Upper lobe of left lung (tissue), 6 donors: ENCODE data around the gene GINS1. TPM values are rescaled to one million over a fixed set of nuclear protein-coding genes. Genes with fewer than 3 reads are reported as not detected.

ENCODE experiments used
- ATAC-seq, 2 donors: fragments of 200-7000 bp; cut with Tn5 transposase; one replicate each; pipeline ENCODE4 v1.9.1; 2022; ENCODE audit warnings: mild to moderate bottlenecking in 2 of 2, moderate library complexity in 2 of 2; ENCODE audit not compliant: low FRiP score in 2 of 2
- DNase-seq, 2 donors: peaks; one replicate each; pipeline ENCODE4 v3.0.0-alpha.2; 2019 to 2020
- H3K27ac ChIP-seq, 4 donors: fragments of 200-600 bp; sonication (generic); one replicate each; pipeline ENCODE4 v1.5.1; 2016 to 2019
- H3K27me3 ChIP-seq, 4 donors: fragments of 200-600 bp; sonication (generic); one replicate each; pipeline ENCODE4 v1.5.1; 2017 to 2019
- H3K36me3 ChIP-seq, 4 donors: fragments of 200-600 bp; sonication (generic); one replicate each; pipeline ENCODE4 v1.5.1; 2016 to 2019
- H3K4me1 ChIP-seq, 4 donors: fragments of 200-600 bp; sonication (generic); one replicate each; pipeline ENCODE4 v1.5.1; 2018 to 2019
- H3K4me3 ChIP-seq, 4 donors: fragments of 200-600 bp; sonication (generic); one replicate each; pipeline ENCODE4 v1.5.1; 2017 to 2019; ENCODE audit warnings: mild to moderate bottlenecking in 2 of 4, moderate library complexity in 1 of 4
- H3K9me3 ChIP-seq, 4 donors: fragments of 200-600 bp; sonication (generic); one replicate each; pipeline ENCODE4 v1.5.1; 2018 to 2019
- CTCF ChIP-seq, 6 experiments: fragments of 450-650 bp in 4 of 6; fragments of 200-600 bp in 2 of 6; sonication (generic) in 2 of 6; IDR thresholded peaks; one replicate each; pipeline ENCODE4 v1.5.1; 2016 to 2019; ENCODE audit warnings: antibody characterized with exemption in 6 of 6
- EP300 ChIP-seq, 4 donors: sonication (generic); formaldehyde crosslinking; IDR thresholded peaks; one replicate each; pipeline ENCODE4 v1.5.1; 2017; ENCODE audit warnings: antibody characterized with exemption in 4 of 4, control low read depth in 2 of 4
- POLR2A ChIP-seq, 4 donors: fragments of 450-650 bp; IDR thresholded peaks; one replicate each; pipeline ENCODE4 v1.5.1; 2016 to 2017; ENCODE audit warnings: antibody characterized with exemption in 4 of 4, mild to moderate bottlenecking in 2 of 4
- POLR2AphosphoS5 ChIP-seq, 2 donors: sonication (generic); formaldehyde crosslinking; IDR thresholded peaks; one replicate each; pipeline ENCODE4 v1.5.1; 2017; ENCODE audit warnings: antibody characterized with exemption in 2 of 2
- WGBS, 2 donors: methylation state at CpG; one replicate each; pipeline ENCODE4 v1.1.5; 2017 to 2018; 5-methylcytosine and 5-hydroxymethylcytosine counted together
- total RNA-seq, 6 donors: library from RNA; depleted of rRNA in 4 of 6; stranded (reverse); fragments of >200 nt in 4 of 6; gene quantifications; one replicate each; pipeline versions ENCODE4 v1.1.0 to v1.2.1, GENCODE V29; 2016 to 2021
- donor health status: DM: no; HTN: no; CAD: no; lungs with moderate emphysema.
- donor health status: DM: no; HTN: yes; CAD: no; lungs with severe emphysema.

Gene GINS1
- total RNA-seq, 6 donors from 2014 or later: under 0.01 to 1.8 (median 0.77) TPM

DNA sequence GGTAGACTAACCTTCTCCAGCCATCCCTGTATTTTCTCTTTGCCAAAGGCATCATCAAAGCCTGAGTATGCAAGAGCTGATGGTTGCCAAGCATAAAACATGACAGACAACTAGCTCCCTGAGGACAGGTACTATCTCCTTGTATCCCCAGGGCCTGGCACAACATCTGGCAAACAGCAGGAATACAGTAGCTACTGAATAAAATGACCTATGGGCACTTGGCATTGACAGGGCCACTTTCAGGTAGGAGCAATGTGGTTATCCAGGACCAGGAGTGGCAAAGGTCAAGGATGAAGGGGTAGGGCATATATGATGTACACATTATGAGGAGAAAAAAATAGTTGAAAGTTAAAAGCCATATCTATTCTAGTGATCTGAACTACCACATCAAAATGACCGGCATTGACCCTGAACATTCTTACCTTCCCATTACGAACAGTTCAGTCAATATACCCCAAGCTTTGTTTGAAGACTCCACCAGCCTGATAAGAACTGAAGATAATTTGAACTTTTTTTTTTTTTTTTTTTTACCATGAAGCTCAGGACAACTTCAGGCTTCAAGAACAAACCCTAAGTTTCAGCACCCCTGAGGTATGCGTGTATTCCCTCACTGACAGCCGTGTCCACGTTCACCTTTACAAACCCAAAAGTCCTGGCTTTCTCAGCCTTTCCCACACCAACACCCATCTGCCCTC, 29.1 kb upstream of the GINS1 start:
- Histone ChIP-seq H3K4me3 (no peak overlapping the region), H3K27ac (no peak overlapping the region), H3K36me3 (no peaks in the 10 kb centered on the region), H3K9me3 (no peaks in the 10 kb centered on the region), H3K27me3 (no peaks in the 10 kb centered on the region), H3K4me1 (no peaks in the 10 kb centered on the region)
- ATAC-seq (no peak), DNase-seq (no peak)
- no peak for TF ChIP-seq CTCF (IDR thresholded peaks at IDR 0.05)
- no peak for TF ChIP-seq POLR2AphosphoS5 (IDR thresholded peaks at IDR 0.05)
- TF ChIP-seq POLR2A (IDR thresholded peaks at IDR 0.05): no peak
- TF ChIP-seq EP300 (IDR thresholded peaks at IDR 0.05): no peak
- WGBS, 2 donors: 96 to 97% methylated on average over 5 of the region's 5 CpGs

DNA sequence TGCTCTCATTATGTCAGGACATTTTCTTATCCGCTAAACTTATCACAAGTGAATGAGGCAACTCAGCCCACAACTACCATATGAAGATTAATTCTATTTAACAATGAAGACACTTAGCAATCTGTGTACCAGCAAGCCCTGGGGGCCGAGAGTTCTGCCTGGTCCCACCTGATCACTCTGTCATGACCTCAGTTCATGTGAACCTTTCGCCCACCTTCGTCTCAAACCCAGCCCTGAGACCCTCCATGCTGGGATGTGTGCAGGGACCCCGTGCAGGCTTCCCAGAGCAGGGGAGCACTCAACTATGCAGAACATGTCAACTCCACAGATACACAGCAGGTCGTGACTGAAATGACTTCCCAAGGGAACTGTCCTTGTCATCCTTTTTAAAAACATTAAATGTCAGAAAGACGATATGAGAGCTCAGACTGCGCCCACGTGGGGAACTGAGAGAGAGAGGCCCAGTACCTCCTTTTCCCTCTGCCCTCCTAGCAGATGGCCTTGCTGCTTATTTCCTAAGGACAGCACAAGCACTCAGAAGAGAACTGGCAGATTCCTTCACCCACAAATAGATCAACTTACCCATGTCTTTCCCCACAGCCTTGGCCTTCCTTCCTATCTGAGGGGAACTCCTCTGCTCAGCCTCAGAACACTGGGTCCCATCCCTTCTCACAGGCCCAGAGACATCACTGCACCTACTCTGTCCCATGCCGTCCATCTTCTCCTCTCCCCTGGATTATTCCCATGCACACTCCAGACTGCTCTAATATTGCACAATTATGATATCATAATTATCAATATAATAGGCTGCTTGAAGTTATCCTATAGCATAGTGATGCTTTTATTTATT, 28.4 kb upstream of the GINS1 start:
- TF ChIP-seq CTCF (IDR thresholded peaks at IDR 0.05): no peak
- no peak for TF ChIP-seq POLR2A (IDR thresholded peaks at IDR 0.05)
- no peak for TF ChIP-seq POLR2AphosphoS5 (IDR thresholded peaks at IDR 0.05)
- TF ChIP-seq EP300 (IDR thresholded peaks at IDR 0.05): no peak
- Histone ChIP-seq H3K27me3 (no peaks in the 10 kb centered on the region), H3K27ac (no peak overlapping the region), H3K4me1 (no peaks in the 10 kb centered on the region), H3K36me3 (no peaks in the 10 kb centered on the region), H3K9me3 (no peaks in the 10 kb centered on the region), H3K4me3 (no peak overlapping the region)
- no peak for DNase-seq
- ATAC-seq: no peak
- WGBS, 2 donors: 94% methylated on average over 10 of the region's 10 CpGs

GRCh38 chr20:25380945-25381614, 26.4 kb upstream of the GINS1 start:
- Histone ChIP-seq H3K27me3 (no peaks in the 10 kb centered on the region), H3K27ac (no peak overlapping the region), H3K4me1 (peaks cover 0 to 7% (median 3%) of the 10 kb centered on the region in 4 donors), H3K9me3 (no peaks in the 10 kb centered on the region), H3K36me3 (no peaks in the 10 kb centered on the region), H3K4me3 (no peak overlapping the region)
- DNase-seq (no peak), ATAC-seq (no peak)
- TF ChIP-seq CTCF (IDR thresholded peaks at IDR 0.05): no peak
- no peak for TF ChIP-seq POLR2A (IDR thresholded peaks at IDR 0.05)
- TF ChIP-seq POLR2AphosphoS5 (IDR thresholded peaks at IDR 0.05): no peak
- TF ChIP-seq EP300 (IDR thresholded peaks at IDR 0.05): no peak
- 91 to 95% methylated on average over 7 of the region's 7 CpGs for WGBS, 2 donors

DNA sequence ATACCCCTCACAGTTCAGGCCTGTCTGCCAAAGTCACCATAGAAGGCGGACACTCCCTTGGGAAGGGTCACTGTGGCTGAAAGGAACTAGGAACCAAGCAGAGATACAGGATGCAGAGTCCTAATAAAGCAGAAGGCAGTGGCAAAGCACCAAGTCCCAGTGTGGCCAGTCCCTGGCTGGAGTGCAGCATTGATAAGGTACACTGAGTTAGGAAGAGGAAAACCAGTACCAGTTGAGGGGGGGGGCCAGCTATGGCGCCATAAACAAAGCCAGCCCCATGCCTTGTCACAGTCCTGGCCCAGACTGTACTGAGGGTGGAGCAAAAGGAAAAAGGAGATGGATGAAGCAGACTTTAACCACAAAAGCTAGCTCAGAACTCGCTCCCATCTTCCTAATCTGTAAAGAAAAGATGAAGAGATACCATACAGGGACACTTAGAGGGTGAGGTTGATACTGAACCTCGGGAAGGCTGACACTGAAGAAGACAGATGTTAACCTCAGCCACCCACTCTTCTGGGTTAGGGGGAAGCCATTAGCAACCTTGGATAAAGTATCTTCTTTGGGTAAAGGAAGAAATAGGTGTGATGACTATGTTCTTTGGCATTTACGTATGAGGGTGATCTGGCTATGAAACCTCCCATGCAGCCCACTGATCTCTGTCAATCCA, 24.6 kb upstream of the GINS1 start:
- Histone ChIP-seq H3K27ac (no peak overlapping the region), H3K4me1 (peaks cover 0 to 7% (median 3%) of the 10 kb centered on the region in 4 donors), H3K36me3 (no peaks in the 10 kb centered on the region), H3K4me3 (no peak overlapping the region), H3K9me3 (no peaks in the 10 kb centered on the region), H3K27me3 (no peaks in the 10 kb centered on the region)
- ATAC-seq: no peak
- 87 to 93% methylated on average over 5 of the region's 5 CpGs for WGBS, 2 donors
- no peak for DNase-seq
- TF ChIP-seq POLR2AphosphoS5 (IDR thresholded peaks at IDR 0.05) (no peak), CTCF (IDR thresholded peaks at IDR 0.05) (no peak), POLR2A (IDR thresholded peaks at IDR 0.05) (no peak), EP300 (IDR thresholded peaks at IDR 0.05) (no peak)
